Central memory CD8-positive, alpha-beta T cell (primary cell): ENCODE results near the gene TMEM235.

Experiments
- ATAC-seq: fragments of 150-1000 bp; cut with Tn5 transposase; replicated peaks from 2 replicates; pipeline ENCODE4 v1.10.0; 2022; ENCODE audit warnings: mild to moderate bottlenecking, moderate FRiP score, moderate number of reproducible peaks; ENCODE audit not compliant: poor library complexity, severe bottlenecking; ENCODE audit errors: extremely low read depth
- DNase-seq, 2 donors: peaks; one replicate each; pipeline ENCODE4 v3.0.0; 2021; ENCODE audit warnings: low spot score in 2 of 2
- H3K27ac Mint-ChIP-seq: one replicate; pipeline ENCODE4 v1.8.0; 2022; ENCODE audit warnings: low read depth, mild to moderate bottlenecking, moderate library complexity, mixed read lengths
- H3K27me3 Mint-ChIP-seq: one replicate; pipeline ENCODE4 v1.8.0; 2022; ENCODE audit warnings: mixed read lengths
- H3K36me3 Mint-ChIP-seq: one replicate; pipeline ENCODE4 v1.8.0; 2022; ENCODE audit warnings: mild to moderate bottlenecking, moderate library complexity, mixed read lengths; ENCODE audit not compliant: insufficient read depth
- H3K4me1 Mint-ChIP-seq: one replicate; pipeline ENCODE4 v1.8.0; 2022; ENCODE audit warnings: mixed read lengths
- H3K4me3 Mint-ChIP-seq: one replicate; pipeline ENCODE4 v1.8.0; 2022; ENCODE audit warnings: mild to moderate bottlenecking, moderate library complexity, mixed read lengths
- H3K9me3 Mint-ChIP-seq: one replicate; pipeline ENCODE4 v1.8.0; 2022; ENCODE audit warnings: mixed read lengths

The TMEM235 gene

DNA sequence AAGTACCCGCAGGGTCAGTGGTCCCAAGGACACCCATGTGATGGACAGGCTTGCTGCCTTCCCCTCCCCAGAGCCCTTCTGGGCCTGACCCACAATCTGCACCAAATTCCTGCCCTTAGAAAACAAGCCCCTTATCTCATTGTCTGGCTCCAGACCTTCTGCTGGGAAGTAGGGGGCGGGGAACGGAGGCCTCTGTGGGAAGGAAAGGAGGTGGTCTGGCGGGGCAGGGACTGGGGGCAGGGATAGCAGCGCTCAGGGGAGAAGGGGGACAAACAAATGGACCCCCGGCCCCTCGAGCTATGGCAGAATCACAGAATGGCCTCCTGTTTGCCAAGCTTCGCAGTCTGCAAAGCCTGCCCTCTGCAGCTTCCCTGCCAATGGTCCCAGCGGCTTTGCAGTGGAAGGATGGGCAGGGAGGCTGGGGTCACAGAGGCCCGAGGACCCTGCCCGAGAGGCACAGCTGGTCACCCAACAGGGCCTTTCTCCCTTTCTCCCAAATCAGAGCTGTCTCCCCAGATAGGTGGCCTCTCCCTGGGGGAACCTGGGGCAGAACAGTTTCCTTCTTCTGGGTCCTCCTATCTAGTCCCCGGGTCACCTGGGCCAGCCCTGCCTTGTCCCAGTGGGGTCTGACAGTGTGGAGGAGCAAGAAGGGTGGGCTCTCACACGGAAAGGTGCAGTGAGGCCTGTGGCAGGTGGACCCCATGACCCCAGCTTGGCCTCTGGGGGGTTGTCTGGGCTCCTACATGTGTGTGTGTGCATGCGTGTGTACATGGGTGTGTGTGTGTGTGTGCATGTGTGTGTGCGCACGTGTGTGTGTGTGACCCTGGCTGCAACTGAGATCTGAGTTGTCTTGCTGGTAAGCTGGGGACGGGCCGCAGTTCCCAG lies 25.5 kb downstream of the TMEM235 start:
- peaks cover 8% of the 10 kb centered on the region for H3K36me3 Mint-ChIP-seq
- no peaks in the 10 kb centered on the region for H3K27me3 Mint-ChIP-seq
- no peaks in the 10 kb centered on the region for H3K9me3 Mint-ChIP-seq
- peaks cover 42% of the 10 kb centered on the region for H3K4me1 Mint-ChIP-seq
- no peak overlapping the region for H3K4me3 Mint-ChIP-seq
- DNase-seq (no peak), ATAC-seq (no peak)
- no peak overlapping the region for H3K27ac Mint-ChIP-seq

DNA sequence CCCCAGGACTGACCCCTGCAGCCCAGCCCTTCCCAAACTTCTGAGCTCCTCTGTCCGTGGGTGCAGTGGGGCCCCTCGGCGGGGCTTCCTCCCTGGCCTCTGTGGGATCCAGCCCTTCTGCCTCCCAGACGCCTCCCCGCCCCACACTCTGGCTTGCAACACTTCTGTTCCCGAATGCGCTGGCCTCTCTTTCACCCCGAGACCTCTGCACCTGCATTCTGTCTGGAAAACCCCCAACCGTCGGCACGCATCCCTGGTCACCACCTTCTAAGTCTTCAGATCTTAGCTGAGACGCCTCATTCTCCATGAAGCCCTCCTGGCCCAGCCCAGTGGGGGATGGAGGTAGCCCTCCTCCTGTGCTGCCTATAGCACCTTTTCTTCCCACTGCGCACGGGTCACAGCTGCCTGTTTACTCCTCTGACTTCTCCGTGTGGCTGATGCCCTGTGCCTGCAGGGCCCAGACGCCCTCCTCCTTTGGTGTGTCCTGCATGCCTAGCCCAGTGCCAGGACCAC lies 26.4 kb downstream of the TMEM235 start:
- no peak for DNase-seq
- no peak for ATAC-seq
- H3K9me3 Mint-ChIP-seq = no peaks in the 10 kb centered on the region
- no peaks in the 10 kb centered on the region for H3K27me3 Mint-ChIP-seq
- H3K4me1 Mint-ChIP-seq = peaks cover 32% of the 10 kb centered on the region
- peak overlapping the region; percentile 74 for H3K27ac Mint-ChIP-seq
- H3K4me3 Mint-ChIP-seq = peak overlapping the region; percentile 59
- H3K36me3 Mint-ChIP-seq = peaks cover 3% of the 10 kb centered on the region

DNA sequence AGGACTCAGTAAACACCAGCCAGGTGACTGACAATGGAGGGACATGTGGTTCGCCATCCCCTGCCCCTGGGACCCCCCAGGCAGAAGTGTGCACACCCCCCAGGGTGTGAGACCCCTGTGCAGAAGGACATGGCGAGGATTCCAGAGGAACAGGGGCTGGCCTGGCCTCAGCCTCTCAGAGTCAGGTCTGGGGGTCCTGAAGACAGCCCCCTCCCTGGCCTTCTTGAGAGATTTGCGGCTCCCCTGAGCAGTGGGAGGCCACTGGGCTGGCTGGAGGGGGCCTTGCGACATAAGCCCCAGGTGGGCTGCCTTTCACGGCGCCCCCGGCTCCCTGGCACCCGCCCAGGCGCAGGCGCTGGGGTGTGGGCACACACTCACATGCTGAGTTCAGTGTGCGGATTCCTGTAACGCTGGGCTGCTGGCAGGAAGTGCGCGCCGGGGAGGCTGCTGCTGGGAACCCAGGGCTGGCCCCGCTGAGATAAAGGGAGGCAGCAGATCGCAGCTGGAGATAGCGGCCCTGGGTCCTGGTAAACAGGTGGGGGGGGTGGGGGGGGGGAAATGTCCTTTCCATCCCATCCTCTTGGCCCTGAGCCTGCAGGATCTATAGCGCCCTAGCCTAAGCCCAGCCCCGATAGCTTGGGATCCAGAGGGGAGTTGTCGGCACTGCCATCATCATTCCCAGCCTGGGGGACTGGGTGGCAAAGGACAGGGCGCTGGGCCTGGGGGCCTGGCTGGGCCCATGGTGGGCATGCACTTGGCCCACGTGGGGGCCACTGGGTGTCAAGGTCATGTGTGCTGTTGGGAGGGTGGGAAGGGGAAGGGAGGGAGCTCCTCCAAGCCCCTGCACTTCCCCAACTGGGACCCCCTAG lies 27.1 kb downstream of the TMEM235 start:
- peaks cover 3% of the 10 kb centered on the region for H3K36me3 Mint-ChIP-seq
- H3K4me3 Mint-ChIP-seq = peak overlapping the region; percentile 59
- peak overlapping the region; percentile 74 for H3K27ac Mint-ChIP-seq
- H3K4me1 Mint-ChIP-seq = peaks cover 26% of the 10 kb centered on the region
- ATAC-seq (peak; percentile 47), DNase-seq (no peak)
- no peaks in the 10 kb centered on the region for H3K27me3 Mint-ChIP-seq
- H3K9me3 Mint-ChIP-seq = no peaks in the 10 kb centered on the region

DNA sequence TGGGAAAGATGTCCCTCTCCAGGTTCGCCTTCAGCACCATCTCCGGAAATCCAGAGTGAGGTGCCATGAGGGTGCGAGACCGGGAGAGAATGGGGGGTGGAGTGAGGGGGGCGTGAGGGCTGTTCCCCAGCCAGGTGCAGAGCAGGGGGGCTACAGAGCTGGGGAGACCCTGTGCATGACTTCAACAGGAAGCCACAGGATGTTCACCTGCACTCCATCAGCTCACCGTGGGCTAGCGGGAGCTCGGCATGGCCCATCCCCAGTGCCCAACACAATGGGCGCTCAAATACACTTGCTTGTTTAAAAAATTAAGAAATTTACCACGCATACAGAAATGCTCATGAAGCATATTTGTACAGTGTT lies 27.7 kb downstream of the TMEM235 start:
- Mint-ChIP-seq H3K27ac (no peak overlapping the region), H3K27me3 (no peaks in the 10 kb centered on the region), H3K4me1 (peaks cover 26% of the 10 kb centered on the region), H3K4me3 (no peak overlapping the region), H3K36me3 (no peaks in the 10 kb centered on the region), H3K9me3 (no peaks in the 10 kb centered on the region)
- DNase-seq (no peak), ATAC-seq (no peak)

DNA sequence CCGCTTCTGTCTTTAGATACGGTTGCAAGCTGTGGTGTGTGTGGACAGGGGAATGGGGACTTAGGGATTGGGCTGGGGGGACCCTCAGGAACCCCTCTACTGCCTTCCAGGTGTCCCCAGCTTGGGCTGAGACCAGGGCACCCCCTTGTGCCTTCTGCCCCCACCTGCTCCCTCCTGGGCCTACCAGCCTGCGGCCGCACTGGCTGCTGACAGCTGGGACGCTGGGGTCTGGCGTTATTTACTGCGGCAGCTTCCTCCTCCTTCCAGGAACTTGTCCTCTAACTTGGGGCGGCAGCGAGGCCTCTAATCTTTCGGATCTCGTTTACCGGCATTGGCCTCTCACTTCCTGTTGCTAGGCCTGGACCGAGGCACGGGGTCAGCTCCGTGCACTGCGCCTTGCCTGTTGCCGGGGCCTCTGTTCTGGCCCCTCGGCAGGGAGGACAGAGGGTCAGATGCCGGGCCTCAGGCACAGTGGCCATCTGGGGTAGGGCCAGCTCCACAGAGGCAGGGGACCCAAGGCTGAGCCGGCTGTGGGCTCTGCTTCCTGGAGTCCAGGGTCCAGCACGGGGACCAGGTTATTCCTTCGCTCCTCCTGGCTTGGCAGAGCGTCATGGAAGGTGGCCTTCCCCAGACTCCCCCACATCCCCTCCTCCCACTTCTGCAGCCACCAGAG lies 31.8 kb downstream of the TMEM235 start:
- ATAC-seq = no peak
- H3K4me1 Mint-ChIP-seq = peaks cover 11% of the 10 kb centered on the region
- no peaks in the 10 kb centered on the region for H3K9me3 Mint-ChIP-seq
- no peak for DNase-seq
- H3K27ac Mint-ChIP-seq = no peak overlapping the region
- no peak overlapping the region for H3K4me3 Mint-ChIP-seq
- H3K27me3 Mint-ChIP-seq = no peaks in the 10 kb centered on the region
- no peaks in the 10 kb centered on the region for H3K36me3 Mint-ChIP-seq

DNA sequence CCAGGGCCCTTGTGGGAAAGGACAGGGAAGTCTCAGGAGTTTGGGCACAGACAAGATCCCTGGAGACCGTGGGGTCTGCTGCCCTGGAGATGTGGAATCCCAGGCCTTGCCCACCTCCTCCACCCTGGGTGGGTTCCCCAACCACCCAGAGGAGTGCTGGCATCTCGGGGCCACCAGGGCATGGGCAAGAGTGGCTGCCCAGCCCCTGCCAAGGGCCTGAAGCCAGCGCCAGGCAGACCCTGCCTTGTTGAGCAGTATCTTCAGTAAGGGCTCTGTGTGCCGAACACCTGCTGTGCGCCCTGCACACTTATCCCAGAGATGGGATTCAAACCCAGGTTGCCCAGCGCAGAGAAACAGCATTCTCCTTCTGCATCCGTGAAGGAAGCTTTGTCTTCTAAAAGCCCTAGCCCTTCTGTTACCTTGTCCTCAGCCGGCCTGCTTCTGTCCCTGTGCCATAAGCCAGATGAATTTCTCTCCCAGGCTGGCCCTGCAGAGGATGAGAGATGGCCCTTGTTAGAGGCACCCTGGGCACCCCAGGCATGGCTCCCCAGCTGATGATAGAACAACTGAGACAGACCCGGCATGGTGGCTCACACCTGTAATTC lies 32.4 kb downstream of the TMEM235 start:
- Mint-ChIP-seq H3K4me1 (peaks cover 6% of the 10 kb centered on the region), H3K9me3 (no peaks in the 10 kb centered on the region), H3K36me3 (no peaks in the 10 kb centered on the region), H3K27me3 (no peaks in the 10 kb centered on the region), H3K4me3 (no peak overlapping the region), H3K27ac (no peak overlapping the region)
- ATAC-seq (no peak), DNase-seq (no peak)

DNA sequence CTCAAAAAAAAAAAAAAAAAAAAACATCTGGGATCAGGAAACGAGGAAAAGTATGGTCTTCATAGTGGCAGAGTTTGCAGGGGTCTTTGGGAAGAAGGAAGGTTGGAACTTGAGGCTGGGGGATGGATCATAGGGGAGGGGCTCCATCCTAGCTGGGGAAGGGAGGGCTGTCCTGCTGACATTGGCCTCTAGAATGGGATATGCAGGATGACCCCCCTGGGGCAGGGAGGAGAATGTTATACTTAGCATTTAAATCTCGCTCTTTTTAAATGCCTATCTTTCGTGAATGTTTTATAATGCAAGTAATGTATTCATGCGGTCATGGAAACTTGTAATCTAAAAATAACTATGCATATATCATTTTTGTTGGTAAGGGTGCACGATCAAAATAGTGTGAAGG lies 33.2 kb downstream of the TMEM235 start:
- ATAC-seq (no peak), DNase-seq (no peak)
- no peak overlapping the region for H3K4me3 Mint-ChIP-seq
- H3K27me3 Mint-ChIP-seq = no peaks in the 10 kb centered on the region
- H3K27ac Mint-ChIP-seq = no peak overlapping the region
- no peaks in the 10 kb centered on the region for H3K36me3 Mint-ChIP-seq
- H3K9me3 Mint-ChIP-seq = no peaks in the 10 kb centered on the region
- peaks cover 5% of the 10 kb centered on the region for H3K4me1 Mint-ChIP-seq

DNA sequence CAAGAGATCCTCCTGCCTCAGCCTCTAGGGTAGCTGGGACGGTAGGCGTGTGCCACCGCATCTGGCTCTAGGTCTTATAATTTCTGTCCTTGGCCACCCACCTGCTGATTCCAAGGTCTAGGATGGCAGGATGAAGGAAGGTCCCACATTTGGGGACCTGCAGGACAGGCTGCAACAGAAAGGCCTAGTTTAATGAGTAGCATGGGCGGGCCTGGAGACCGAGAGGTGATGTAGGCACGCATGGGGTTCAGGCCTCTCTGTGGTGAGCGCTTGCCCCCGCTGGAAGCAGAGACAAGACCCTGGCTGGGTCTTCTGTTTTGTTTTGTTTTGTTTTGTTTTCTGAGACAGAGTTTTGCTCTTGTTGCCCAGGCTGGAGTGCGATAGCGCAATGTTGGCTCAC lies 33.7 kb downstream of the TMEM235 start:
- Mint-ChIP-seq H3K27ac (no peak overlapping the region), H3K36me3 (no peaks in the 10 kb centered on the region), H3K27me3 (peaks cover under 1% of the 10 kb centered on the region), H3K4me3 (no peak overlapping the region), H3K4me1 (no peaks in the 10 kb centered on the region), H3K9me3 (no peaks in the 10 kb centered on the region)
- no peak for ATAC-seq
- no peak for DNase-seq

DNA sequence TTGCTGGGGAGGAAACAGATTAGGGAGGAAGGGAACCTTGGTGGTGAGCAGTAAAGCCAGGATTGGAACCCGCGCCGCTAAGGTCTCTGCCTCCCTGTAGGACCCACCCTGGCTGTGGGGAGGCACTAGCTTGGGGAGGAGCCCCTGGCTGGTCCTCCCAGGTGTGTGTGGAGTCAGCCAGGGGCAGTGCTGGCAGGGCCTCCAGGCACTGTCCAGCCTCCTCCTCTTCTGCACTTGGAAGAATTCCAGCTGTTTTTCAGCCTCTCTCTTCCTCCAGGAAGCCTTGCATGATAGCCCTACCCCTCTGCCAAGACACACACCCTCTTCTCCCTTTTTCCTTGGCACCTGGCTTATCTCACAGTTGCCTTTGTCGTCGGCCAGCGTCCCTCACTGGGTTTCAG lies 34.8 kb downstream of the TMEM235 start:
- DNase-seq (no peak), ATAC-seq (no peak)
- H3K4me1 Mint-ChIP-seq = no peaks in the 10 kb centered on the region
- no peak overlapping the region for H3K27ac Mint-ChIP-seq
- H3K9me3 Mint-ChIP-seq = no peaks in the 10 kb centered on the region
- H3K36me3 Mint-ChIP-seq = no peaks in the 10 kb centered on the region
- no peak overlapping the region for H3K4me3 Mint-ChIP-seq
- H3K27me3 Mint-ChIP-seq = peaks cover 12% of the 10 kb centered on the region

DNA sequence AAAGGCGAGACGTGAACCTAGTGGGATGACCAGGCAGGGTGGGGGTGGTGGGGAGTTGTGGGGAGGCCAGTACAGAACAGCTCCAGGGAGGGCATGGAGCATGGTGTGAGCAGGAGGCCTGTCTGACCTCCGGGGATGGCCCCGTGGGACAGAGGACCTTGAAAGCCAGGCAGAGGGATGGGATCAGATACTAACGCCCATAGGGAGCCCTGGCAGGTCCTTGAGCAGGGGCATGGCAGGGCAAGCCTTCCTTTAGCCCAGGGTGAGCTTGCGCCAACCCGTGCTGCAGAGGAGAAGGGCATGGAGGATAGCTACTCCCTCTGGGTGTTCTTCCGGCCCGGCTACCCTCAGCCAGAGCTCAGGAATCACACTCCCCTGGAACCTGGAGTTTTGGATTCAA lies 35.3 kb downstream of the TMEM235 start:
- Mint-ChIP-seq H3K4me3 (no peak overlapping the region), H3K27me3 (peaks cover 17% of the 10 kb centered on the region), H3K36me3 (no peaks in the 10 kb centered on the region), H3K27ac (no peak overlapping the region), H3K4me1 (peaks cover 2% of the 10 kb centered on the region), H3K9me3 (no peaks in the 10 kb centered on the region)
- ATAC-seq = no peak
- DNase-seq = no peak

DNA sequence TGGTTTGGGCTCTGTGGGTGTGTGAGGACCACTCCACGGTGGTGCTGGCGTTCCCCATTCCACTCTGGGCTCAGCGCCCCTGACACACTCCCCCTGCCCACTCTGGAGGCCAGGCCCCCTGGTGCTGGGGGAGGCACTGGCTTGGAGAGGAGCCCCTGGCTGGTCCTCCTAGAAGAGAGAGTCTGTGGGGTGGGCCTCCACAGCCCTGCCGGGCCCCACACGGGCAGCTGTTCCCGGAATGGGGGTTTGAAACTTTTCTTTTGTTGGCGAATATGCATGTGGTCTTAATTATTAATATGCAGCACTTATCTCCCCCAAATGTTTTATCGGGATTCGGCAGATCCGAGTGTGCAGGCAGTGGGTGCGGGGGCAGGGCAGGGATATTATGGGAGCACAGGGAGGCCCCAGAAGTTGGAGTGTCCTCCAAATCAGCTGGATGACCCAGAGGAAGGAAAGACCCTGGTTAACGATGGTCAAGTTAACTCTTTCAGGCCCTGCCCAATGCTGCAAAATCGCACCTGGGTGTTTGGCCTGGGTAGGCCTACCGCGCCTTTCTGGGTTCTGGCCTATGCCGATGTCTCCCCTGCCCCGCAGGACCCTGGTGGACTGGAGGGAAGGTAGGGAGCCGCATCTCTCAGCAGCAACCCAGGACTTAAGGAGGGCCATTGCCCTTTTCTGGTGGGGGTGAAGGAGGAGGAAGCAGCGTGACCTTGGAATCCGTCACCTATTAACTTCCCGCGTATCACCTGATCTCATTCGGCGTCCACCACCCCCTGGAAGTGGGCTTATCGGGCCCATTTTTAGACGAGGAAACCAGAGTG lies 36.0 kb downstream of the TMEM235 start:
- no peak for ATAC-seq

More for the DNA sequence above, 36.0 kb downstream of the TMEM235 start:
- no peaks in the 10 kb centered on the region for H3K9me3 Mint-ChIP-seq
- H3K4me3 Mint-ChIP-seq = no peak overlapping the region
- H3K27ac Mint-ChIP-seq = no peak overlapping the region
- H3K27me3 Mint-ChIP-seq = peaks cover 24% of the 10 kb centered on the region
- H3K4me1 Mint-ChIP-seq = peaks cover 5% of the 10 kb centered on the region
- no peaks in the 10 kb centered on the region for H3K36me3 Mint-ChIP-seq
- DNase-seq = no peak
